HG03442 (cell line): ENCODE results near the gene KAT2B.
A peak's percentile ranks its signal among the peaks of the same experiment; 100 is the strongest.

Experiments
- ATAC-seq: cut with Tn5 transposase; IDR thresholded peaks from one replicate; pipeline ENCODE4 v1.9.1; 2021; ENCODE audit warnings: mild to moderate bottlenecking, moderate library complexity; ENCODE audit not compliant: unreplicated experiment

Gene KAT2B

GRCh38 chr3:20064796-20065564 lies 24.7 kb downstream of the KAT2B start:
- ATAC-seq = no peak

DNA sequence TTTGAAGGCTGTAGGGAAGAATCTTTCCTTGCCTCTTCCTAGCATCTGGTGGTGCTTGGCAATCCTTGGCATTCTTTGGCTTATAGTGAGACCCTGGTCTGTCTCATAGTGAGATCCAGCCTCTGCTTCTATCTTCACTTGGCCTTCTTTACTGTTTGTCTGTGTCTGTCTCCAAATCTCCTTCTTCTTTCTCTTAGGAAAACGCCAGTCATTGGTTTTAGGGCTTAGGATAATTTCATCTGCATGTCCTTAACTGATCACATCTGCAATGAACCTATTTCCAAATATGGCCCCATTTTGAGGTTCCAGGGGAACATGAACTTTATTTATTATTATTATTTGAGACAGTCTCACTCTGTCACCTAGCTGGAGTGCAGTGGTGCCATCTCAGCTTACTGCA lies 25.8 kb downstream of the KAT2B start:
- no peak for ATAC-seq

- no peak for ATAC-seq
Observed at GRCh38 chr3:20066850-20067617, 26.8 kb downstream of the KAT2B start.

- ATAC-seq = no peak
Observed at GRCh38 chr3:20068512-20069177, 28.4 kb downstream of the KAT2B start.

GRCh38 chr3:20069178-20069532 lies 28.9 kb downstream of the KAT2B start:
- no peak for ATAC-seq

DNA sequence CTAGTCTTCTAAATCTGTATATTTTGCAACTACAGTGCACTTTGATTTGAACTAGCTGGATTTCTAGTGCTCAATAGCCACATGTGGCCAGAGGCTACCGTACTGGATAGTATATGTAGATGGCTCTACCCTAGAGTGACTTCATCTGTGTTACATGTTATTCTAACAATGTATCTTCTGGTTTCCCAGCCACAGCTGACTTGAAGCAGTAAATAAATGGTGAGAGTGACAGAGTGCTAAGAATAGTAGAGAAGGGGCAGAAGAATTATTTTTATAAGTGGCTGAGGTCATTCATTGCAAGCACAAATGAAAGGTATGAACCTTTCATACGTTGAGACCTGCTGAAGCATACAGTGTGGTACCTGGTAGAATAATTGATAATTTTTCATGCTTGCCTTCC lies 30.9 kb downstream of the KAT2B start:
- no peak for ATAC-seq

DNA sequence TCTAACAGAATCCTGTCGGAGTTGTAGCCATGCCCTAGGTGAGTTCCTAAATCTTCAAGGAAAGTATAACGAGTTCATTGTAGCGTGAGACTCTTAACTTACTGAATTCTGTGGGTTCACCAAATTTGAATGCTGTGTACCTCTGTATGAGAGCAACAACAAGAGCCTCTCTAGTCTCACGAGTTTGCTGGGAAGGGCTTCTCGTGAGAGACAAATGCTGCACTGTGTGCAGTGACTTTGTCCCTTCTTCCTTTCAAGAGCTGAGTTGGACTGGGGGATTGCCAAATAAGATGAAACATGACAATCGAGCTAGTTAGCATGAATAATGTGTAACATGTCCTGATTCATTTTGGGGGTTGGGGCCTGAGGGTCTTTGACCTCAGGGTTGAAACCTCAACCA lies 32.2 kb downstream of the KAT2B start:
- ATAC-seq = no peak

GRCh38 chr3:20073068-20073467 lies 32.8 kb downstream of the KAT2B start:
- ATAC-seq = no peak

DNA sequence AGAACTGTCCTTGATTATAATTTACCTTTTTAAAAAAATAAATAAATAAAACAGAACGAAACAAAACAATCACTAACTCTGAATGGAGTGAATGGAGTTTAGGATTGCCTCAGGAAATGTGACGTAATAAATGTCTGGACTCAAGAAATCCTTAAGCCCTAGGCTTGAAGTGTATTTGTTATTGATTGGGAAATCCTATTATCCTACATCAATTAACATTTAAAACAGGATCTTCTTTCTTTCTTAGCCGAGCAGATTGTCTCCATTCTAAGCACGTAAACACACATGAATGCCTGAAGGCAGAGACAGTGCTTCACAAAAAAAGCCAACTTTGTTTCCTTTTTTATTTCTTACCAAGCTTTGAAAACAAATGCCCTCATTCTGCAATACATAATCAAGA lies 33.4 kb downstream of the KAT2B start:
- ATAC-seq = no peak

- no peak for ATAC-seq
Observed at GRCh38 chr3:20074226-20075063, 34.2 kb downstream of the KAT2B start.

DNA sequence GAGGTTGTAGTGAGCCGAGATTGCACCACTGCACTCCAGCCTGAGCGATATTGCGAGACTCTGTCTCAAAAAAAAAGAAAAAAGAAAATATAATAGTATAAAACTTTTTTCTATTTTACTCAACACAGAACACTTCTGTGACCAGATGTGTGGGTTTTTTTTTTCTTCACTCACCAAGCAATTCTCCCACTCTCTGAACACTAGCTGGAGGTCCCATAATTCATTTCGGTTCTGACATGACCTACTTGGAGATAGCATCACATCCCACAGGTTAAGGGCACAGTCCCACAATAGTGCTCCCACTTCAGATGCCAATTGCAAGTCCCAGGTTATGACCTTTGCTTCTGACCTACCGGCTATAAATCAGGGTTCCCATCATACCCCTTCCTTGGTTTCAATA lies 35.0 kb downstream of the KAT2B start:
- ATAC-seq = no peak

DNA sequence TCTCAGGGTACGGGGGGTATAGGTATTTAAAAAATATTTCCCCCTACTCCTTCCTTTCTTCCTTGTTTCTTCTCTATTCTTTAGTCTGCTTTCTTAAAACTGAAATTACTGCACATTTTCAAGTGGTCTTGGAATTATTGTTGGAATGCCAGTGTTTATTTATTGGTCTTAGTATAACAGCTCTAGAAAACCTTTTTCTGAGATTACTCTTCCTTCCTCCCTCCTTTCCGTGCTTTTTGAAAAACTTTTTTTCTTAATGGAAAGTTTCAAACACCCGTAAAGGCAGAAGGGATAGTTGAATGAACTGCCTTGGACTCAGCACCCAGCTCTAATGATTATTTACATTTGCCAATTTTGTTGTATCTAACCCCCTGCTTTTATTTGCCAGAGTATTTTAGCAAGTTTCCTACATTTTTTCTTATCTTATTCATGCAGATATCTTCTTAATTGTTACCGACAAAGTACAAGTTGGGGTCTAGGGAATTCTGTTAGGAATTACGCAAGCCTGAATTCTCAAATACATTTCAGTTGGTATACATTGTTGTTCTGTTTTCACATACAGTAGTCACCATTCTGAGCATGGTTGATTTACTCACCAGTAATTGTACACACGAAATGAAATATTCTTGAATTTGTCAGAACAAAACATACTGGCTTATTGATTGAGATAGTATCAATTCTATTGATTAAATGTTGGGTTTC lies 36.2 kb downstream of the KAT2B start:
- ATAC-seq = no peak

DNA sequence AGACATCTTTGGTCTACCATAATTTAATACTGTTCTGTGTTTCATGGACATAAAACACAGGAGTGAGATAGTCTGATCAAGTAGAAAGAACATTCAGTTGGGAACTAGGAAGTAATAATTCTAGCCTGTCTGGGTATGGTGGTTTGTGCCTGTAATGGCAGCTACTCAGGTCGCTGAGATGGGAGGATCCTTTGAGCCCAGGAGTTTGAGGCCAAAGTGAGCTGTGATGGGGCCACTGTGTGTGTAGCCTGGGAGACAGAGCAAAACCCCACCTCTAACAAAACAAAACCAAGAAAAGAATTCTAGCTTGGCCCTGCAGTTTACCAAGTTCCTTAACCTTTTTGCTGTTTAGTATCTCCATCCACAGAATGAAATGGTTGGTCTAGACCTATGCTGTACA lies 36.8 kb downstream of the KAT2B start:
- ATAC-seq = no peak

DNA sequence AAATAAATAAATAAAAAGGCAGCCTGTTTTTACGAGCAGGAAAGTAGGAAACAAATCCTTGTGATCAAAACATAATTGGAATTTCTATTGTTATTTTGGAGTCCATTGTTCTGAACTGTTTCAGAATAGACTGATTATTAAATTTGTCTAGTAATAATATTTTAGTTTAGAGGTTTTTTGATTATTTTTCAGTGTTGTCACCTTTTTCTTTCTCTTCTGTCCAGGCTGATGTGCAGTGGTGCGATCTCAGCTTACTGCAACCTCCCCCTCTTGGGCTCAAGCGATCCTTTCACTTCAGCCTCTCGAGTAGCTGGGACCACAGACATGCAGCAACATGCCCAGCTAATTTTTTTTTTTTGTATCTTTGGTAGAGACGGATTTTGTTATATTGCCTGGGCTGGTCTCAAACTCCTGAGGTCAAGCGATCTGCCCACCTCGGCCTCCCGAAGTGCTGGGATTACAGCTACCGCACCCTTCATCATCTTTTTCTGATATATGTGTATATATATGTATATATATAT lies 38.0 kb downstream of the KAT2B start:
- ATAC-seq = no peak

GRCh38 chr3:20079621-20080020 lies 39.4 kb downstream of the KAT2B start:
- no peak for ATAC-seq

- peak; percentile 97 for ATAC-seq
Observed at GRCh38 chr3:20080956-20081554, 40.8 kb downstream of the KAT2B start.

- ATAC-seq = no peak
Observed at GRCh38 chr3:20083253-20083652, 43.0 kb downstream of the KAT2B start.

GRCh38 chr3:20083953-20084352 lies 43.7 kb downstream of the KAT2B start:
- ATAC-seq = no peak

DNA sequence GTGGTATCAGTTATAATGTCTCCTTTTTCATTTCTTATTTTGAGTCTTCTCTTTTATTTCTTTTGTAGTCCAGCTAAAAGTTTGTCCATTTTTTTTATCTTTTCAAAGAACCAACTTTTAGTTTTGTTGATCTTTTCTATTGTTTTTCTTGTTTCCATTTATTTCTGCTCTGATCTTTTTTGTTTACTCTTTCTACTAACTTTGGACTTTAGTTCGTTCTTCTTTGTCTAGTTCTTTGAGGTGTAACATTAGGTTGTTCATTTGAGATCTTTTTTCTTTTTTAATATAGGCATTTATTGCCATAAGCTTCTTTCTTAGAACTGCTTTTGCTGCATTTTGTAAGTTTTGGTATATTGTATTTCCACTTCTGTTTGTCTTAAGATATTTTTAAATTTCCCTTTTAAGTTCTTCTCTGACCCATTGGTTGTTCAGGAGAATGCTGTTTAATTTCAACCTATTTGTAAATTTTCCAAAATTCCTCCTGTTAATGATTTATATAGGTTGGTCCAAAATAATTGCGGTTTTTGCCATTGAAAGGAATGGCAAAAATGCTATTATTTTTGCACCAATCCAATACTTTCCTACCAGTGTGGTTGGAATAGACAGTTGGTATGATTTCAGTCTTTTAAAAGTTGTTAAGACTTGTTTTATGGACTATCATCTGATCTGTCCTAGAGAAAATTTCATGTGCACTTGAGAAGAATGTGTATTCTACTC lies 51.2 kb downstream of the KAT2B start:
- ATAC-seq = no peak
